Ishikawa (cell line): Measurements from ENCODE around the gene PTCSC3.

Experiments used
- CREB1 ChIP-seq: IDR thresholded peaks from 2 replicates; pipeline ENCODE4 v1.6.1; 2012; ENCODE audit warnings: low read depth
- EGR1 ChIP-seq: IDR thresholded peaks from 2 replicates; pipeline ENCODE4 v1.6.1; 2012
- EP300 ChIP-seq: IDR thresholded peaks from 2 replicates; pipeline ENCODE4 v1.6.1; 2012; ENCODE audit warnings: borderline replicate concordance
- RAD21 ChIP-seq: IDR thresholded peaks from 2 replicates; pipeline ENCODE4 v1.6.1; 2012; ENCODE audit warnings: low read depth
- TCF12 ChIP-seq: IDR thresholded peaks from 2 replicates; pipeline ENCODE4 v1.6.1; 2012; ENCODE audit warnings: low read depth
- TEAD4 ChIP-seq: IDR thresholded peaks from 2 replicates; pipeline ENCODE4 v1.6.1; 2012
- YY1 ChIP-seq: IDR thresholded peaks from 2 replicates; pipeline ENCODE4 v1.6.1; 2012; ENCODE audit warnings: low read depth
- ZBTB7A ChIP-seq: IDR thresholded peaks from 2 replicates; pipeline ENCODE4 v1.6.1; 2012; ENCODE audit warnings: low read depth
- TF ChIP-seq, protein P1 (sequence below): IDR thresholded peaks from 2 replicates; pipeline ENCODE4 v1.6.1; 2012; ENCODE audit warnings: low read depth, mild to moderate bottlenecking
- TF ChIP-seq, protein P2 (sequence below): IDR thresholded peaks from 2 replicates; pipeline ENCODE4 v1.6.1; 2012

DNA sequence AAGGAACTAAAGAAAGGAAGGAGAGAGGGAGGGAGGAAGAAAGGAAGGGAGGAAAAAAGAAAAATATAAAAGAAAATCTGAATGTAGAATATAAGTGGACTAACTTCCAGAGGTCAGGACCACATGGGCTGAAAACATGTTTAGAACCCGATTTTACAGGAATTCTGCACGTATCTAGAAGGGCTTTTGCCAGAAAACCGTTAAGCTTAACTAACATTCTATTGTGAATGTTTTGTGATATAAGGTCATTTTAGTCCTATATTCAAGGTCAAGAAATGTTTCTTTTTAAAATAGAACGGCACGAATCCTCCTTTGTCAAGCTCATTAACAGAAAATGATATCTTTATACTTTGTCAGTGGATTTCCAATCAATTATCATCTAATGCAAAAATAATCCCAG, 13.1 kb downstream of the PTCSC3 start:
- TF ChIP-seq, protein P1, sequence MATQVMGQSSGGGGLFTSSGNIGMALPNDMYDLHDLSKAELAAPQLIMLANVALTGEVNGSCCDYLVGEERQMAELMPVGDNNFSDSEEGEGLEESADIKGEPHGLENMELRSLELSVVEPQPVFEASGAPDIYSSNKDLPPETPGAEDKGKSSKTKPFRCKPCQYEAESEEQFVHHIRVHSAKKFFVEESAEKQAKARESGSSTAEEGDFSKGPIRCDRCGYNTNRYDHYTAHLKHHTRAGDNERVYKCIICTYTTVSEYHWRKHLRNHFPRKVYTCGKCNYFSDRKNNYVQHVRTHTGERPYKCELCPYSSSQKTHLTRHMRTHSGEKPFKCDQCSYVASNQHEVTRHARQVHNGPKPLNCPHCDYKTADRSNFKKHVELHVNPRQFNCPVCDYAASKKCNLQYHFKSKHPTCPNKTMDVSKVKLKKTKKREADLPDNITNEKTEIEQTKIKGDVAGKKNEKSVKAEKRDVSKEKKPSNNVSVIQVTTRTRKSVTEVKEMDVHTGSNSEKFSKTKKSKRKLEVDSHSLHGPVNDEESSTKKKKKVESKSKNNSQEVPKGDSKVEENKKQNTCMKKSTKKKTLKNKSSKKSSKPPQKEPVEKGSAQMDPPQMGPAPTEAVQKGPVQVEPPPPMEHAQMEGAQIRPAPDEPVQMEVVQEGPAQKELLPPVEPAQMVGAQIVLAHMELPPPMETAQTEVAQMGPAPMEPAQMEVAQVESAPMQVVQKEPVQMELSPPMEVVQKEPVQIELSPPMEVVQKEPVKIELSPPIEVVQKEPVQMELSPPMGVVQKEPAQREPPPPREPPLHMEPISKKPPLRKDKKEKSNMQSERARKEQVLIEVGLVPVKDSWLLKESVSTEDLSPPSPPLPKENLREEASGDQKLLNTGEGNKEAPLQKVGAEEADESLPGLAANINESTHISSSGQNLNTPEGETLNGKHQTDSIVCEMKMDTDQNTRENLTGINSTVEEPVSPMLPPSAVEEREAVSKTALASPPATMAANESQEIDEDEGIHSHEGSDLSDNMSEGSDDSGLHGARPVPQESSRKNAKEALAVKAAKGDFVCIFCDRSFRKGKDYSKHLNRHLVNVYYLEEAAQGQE = no peak
- no peak for TF ChIP-seq YY1
- TF ChIP-seq, protein P2, sequence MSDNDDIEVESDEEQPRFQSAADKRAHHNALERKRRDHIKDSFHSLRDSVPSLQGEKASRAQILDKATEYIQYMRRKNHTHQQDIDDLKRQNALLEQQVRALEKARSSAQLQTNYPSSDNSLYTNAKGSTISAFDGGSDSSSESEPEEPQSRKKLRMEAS = no peak
- no peak for TF ChIP-seq CREB1
- TF ChIP-seq RAD21 = no peak
- TF ChIP-seq TCF12 = no peak
- TF ChIP-seq EP300 = no peak
- TF ChIP-seq TEAD4 = no peak
- no peak for TF ChIP-seq EGR1
- TF ChIP-seq ZBTB7A = no peak
